ENCODE data around the gene SGMS1.

- no peak for TF ChIP-seq POLR2A (IDR thresholded peaks at IDR 0.05)
- TF ChIP-seq CTCF (IDR thresholded peaks at IDR 0.05), result no peak
- TF ChIP-seq POLR2AphosphoS5 (IDR thresholded peaks at IDR 0.05), result no peak
These were observed 278.2 kb downstream of the SGMS1 start for GRCh38 chr10:50345545-50345944.
